ENCODE data around the gene ANKMY2.

- TF ChIP-seq POLR2AphosphoS5 (IDR thresholded peaks at IDR 0.05; ENCODE audit: low read depth) (no peak), CTCF (IDR thresholded peaks at IDR 0.05; ENCODE audit: insufficient read depth, low read length) (no peak)
Observed at GRCh38 chr7:16619979-16620408, 25.6 kb downstream of the ANKMY2 start.

Measured in HL-60 (cell line).